Measurements from ENCODE around the gene MSL1.

Gene MSL1

DNA sequence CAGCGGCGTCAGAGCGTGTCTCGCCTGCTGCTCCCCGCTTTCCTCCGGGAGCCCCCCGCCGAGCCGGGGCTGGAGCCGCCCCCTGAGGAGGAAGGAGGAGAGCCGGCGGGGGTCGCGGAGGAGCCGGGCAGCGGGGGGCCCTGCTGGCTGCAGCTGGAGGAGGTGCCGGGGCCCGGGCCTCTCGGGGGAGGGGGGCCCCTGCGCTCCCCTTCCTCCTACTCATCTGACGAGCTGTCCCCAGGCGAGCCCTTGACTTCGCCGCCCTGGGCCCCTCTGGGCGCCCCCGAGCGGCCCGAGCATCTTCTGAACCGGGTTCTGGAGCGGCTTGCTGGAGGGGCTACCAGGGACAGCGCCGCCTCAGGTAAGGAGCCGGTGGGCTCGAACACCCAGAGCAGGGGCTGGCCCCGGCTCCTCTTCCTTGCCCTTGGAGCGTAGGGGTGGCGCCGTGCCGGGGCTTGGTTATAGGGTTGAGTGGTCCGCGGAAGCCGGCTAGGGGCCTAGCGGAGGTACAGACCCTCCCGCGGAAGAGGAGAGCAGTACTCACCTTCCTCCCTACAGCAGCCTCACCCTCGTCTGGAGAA lies 56.3 kb downstream of the MSL1 start:
- no peak for DNase-seq

GRCh38 chr17:40178660-40179059 lies 56.9 kb downstream of the MSL1 start:
- no peak for DNase-seq

DNA sequence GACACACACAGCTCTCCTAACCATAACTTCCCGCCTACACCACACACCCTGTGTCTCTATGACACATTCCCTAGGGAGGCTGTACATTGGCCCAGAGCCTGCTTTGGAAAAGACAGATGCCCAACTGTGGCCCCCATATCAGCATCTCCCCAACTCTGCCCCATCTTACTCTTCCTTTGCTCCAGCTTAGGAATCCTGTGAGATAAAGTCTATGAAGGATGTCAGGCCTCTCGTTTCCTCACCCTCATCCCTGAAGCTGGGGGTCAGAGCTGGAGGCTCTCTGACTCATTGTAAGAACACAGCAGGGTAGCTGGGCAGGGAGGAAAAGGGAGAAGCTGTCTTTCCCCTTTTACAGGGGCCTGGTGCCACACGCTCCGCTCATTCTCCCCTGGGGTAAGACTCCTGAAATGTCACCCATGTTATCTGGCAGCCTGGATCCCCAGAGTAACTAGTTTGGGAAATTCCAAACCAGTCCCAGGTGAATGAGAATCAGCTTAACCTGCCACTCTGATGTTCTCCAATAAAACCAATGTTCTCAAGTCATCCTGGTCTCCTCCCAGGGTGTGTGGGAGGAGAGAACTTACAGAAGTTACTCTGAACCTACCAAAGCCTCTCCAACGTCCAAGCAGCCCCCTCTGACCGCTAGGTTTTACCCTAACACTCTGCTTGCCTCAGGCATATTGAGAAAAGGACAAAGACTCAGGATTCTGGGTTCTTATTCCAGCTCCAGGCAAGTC lies 58.3 kb downstream of the MSL1 start:
- DNase-seq: no peak

- DNase-seq: no peak
Measured at GRCh38 chr17:40180694-40181093, 58.9 kb downstream of the MSL1 start.

DNA sequence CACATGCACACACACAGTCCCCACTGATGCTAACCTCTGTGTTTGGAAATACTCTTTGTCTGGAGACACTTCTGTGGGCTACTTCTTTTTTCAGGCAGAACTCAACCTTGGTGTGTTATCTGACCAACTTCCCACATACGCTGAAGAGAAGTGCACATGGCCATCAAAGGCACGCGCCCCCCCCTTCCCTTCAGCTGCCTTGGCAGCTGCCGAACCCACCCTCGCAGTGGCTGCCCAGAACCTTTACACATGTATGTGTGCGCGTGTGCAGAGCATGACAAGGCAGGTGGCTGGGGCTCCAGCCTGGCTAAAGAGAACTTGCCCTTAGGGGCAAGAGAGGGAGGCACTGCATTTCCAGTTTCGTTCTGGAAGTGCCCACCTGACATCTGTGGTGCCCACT lies 59.4 kb downstream of the MSL1 start:
- no peak for DNase-seq

- no peak for DNase-seq
Measured at GRCh38 chr17:40182606-40183005, 60.8 kb downstream of the MSL1 start.
